Measurements from ENCODE around the gene TOP2A. TPM values are rescaled to one million over a fixed set of nuclear protein-coding genes. Genes with fewer than 3 reads are reported as not detected.

TOP2A gene
- total and polyA plus RNA-seq, 9 of the 15 experiments (the other 6 are each of a cell fraction or from before 2014, with no cell fraction given), result 133 to 347 (median 259) TPM

DNA sequence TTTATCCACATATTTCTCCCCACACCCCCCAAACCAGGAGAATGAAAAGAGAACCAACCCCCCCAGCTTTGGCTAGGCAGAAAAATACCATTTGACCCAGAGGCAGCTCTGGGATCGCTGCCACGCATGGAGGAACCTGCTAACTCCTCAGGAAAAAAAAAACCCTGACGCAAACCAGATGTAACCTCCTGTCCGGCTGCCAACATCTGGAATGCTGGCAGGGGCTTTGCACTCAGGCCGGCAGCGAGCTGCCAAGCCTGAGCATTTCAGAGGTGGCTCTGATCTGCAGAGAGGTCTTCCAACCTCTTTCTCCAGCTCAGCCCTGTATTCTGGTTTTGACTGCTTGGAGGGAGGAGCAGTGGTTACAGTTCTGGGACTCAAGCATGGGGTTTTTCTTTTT lies 33.7 kb upstream of the TOP2A start (continued):
- TF ChIP-seq, protein P1, sequence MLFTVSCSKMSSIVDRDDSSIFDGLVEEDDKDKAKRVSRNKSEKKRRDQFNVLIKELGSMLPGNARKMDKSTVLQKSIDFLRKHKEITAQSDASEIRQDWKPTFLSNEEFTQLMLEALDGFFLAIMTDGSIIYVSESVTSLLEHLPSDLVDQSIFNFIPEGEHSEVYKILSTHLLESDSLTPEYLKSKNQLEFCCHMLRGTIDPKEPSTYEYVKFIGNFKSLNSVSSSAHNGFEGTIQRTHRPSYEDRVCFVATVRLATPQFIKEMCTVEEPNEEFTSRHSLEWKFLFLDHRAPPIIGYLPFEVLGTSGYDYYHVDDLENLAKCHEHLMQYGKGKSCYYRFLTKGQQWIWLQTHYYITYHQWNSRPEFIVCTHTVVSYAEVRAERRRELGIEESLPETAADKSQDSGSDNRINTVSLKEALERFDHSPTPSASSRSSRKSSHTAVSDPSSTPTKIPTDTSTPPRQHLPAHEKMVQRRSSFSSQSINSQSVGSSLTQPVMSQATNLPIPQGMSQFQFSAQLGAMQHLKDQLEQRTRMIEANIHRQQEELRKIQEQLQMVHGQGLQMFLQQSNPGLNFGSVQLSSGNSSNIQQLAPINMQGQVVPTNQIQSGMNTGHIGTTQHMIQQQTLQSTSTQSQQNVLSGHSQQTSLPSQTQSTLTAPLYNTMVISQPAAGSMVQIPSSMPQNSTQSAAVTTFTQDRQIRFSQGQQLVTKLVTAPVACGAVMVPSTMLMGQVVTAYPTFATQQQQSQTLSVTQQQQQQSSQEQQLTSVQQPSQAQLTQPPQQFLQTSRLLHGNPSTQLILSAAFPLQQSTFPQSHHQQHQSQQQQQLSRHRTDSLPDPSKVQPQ (CRISPR knock-in tag; IDR thresholded peaks at IDR 0.05; ENCODE audit: borderline replicate concordance), result no peak
- TF ChIP-seq ZBTB40 (IDR thresholded peaks at IDR 0.05) (no peak), ZBTB40 (CRISPR knock-in tag; IDR thresholded peaks at IDR 0.05) (no peak), TBP (optimal IDR thresholded peaks at IDR 0.05; ENCODE audit: low read depth, low read length) (no peak), TBL1XR1 (IDR thresholded peaks at IDR 0.05; ENCODE audit: low read length in 2 of 2) (no peak)
